Tibial nerve (tissue), 4 donors: ENCODE results near the gene EN1.

Experiments used
- EP300 ChIP-seq, 2 donors: sonication (generic); formaldehyde crosslinking; IDR thresholded peaks; one replicate each; pipeline ENCODE4 v1.6.1; 2017; ENCODE audit warnings: antibody characterized with exemption in 2 of 2, mild to moderate bottlenecking in 1 of 2
- POLR2A ChIP-seq, 2 donors: fragments of 450-650 bp; IDR thresholded peaks; one replicate each; pipeline ENCODE4 v1.6.1; 2017; ENCODE audit warnings: antibody characterized with exemption in 2 of 2, mild to moderate bottlenecking in 2 of 2, moderate library complexity in 2 of 2
- TF ChIP-seq, protein P1 (sequence below), 5 experiments: fragments of 200-600 bp in 3 of 5; fragments of 450-650 bp in 2 of 5; sonication (generic) in 3 of 5; IDR thresholded peaks; one replicate each; pipeline ENCODE4 v1.5.1; 2016 to 2019; ENCODE audit warnings: antibody characterized with exemption in 5 of 5, mild to moderate bottlenecking in 3 of 5, moderate library complexity in 2 of 5

DNA sequence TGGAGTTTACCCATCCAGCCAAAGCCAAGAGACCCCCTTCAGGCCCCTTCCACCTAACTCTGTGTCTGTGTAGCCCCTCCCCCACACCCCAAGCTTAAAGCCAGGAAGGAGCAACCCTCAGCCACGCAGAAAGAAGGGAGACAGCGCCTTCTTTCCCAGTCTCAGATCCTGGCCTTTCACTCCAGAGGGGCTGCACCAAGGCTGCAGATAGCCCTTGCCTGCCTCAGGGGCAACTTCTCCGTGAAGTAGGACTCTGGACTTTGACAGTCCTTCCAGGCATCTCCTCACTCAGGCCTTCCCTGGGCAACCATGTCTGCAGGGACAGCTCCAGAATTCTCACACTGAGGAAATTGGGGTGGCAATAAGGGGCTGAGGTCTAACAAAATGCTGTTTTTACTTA, 26.9 kb upstream of the EN1 start:
- TF ChIP-seq, protein P1, sequence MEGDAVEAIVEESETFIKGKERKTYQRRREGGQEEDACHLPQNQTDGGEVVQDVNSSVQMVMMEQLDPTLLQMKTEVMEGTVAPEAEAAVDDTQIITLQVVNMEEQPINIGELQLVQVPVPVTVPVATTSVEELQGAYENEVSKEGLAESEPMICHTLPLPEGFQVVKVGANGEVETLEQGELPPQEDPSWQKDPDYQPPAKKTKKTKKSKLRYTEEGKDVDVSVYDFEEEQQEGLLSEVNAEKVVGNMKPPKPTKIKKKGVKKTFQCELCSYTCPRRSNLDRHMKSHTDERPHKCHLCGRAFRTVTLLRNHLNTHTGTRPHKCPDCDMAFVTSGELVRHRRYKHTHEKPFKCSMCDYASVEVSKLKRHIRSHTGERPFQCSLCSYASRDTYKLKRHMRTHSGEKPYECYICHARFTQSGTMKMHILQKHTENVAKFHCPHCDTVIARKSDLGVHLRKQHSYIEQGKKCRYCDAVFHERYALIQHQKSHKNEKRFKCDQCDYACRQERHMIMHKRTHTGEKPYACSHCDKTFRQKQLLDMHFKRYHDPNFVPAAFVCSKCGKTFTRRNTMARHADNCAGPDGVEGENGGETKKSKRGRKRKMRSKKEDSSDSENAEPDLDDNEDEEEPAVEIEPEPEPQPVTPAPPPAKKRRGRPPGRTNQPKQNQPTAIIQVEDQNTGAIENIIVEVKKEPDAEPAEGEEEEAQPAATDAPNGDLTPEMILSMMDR (IDR thresholded peaks at IDR 0.05), result no peak
- TF ChIP-seq POLR2A (IDR thresholded peaks at IDR 0.05), result no peak
- no peak for TF ChIP-seq EP300 (IDR thresholded peaks at IDR 0.05)
